Activated CD4-positive, alpha-beta memory T cell treated with anti-CD3 and anti-CD28 coated beads, Interleukin-2, amount 10 ng/mL, durations not matched to agents 7 days and 5 days (primary cell): Measurements from ENCODE around the gene KCNJ3. TPM values are rescaled to one million over a fixed set of nuclear protein-coding genes. Genes with fewer than 3 reads are reported as not detected.

ENCODE experiments used
- CTCF ChIA-PET: fragments of 350-600 bp; sonication (Branson Sonifier 250); formaldehyde crosslinking; loops from one replicate; lab custom pipeline; 2021; ENCODE audit warnings: antibody characterized with exemption, inconsistent platforms; lab: Charles Lee
- POLR2A ChIA-PET: fragments of 350-600 bp; sonication (Branson Sonifier 250); formaldehyde crosslinking; loops from one replicate; lab custom pipeline; 2021; ENCODE audit warnings: antibody characterized with exemption; lab: Charles Lee
- DNase-seq: peaks from one replicate; pipeline ENCODE4 v3.0.0-alpha.2; 2020
- H3K27ac Mint-ChIP-seq: one replicate; pipeline ENCODE4 v1.8.0; 2021; ENCODE audit warnings: mild to moderate bottlenecking, mixed read lengths
- H3K27me3 Mint-ChIP-seq: one replicate; pipeline ENCODE4 v1.8.0; 2021; ENCODE audit warnings: mixed read lengths
- H3K36me3 Mint-ChIP-seq: one replicate; pipeline ENCODE4 v1.8.0; 2021; ENCODE audit warnings: low read depth, mixed read lengths
- H3K4me1 Mint-ChIP-seq: one replicate; pipeline ENCODE4 v1.8.0; 2021; ENCODE audit warnings: mixed read lengths
- H3K4me3 Mint-ChIP-seq: one replicate; pipeline ENCODE4 v1.8.0; 2021; ENCODE audit warnings: mild to moderate bottlenecking, mixed read lengths
- H3K9me3 Mint-ChIP-seq: one replicate; pipeline ENCODE4 v1.8.0; 2021; ENCODE audit warnings: mixed read lengths
- total RNA-seq, 2 experiments: library from RNA; stranded (reverse); gene quantifications; one replicate each; pipeline ENCODE4 v1.2.3, GENCODE V29; 2021

Gene KCNJ3, protein sequence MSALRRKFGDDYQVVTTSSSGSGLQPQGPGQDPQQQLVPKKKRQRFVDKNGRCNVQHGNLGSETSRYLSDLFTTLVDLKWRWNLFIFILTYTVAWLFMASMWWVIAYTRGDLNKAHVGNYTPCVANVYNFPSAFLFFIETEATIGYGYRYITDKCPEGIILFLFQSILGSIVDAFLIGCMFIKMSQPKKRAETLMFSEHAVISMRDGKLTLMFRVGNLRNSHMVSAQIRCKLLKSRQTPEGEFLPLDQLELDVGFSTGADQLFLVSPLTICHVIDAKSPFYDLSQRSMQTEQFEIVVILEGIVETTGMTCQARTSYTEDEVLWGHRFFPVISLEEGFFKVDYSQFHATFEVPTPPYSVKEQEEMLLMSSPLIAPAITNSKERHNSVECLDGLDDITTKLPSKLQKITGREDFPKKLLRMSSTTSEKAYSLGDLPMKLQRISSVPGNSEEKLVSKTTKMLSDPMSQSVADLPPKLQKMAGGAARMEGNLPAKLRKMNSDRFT
- not detected for total RNA-seq

DNA sequence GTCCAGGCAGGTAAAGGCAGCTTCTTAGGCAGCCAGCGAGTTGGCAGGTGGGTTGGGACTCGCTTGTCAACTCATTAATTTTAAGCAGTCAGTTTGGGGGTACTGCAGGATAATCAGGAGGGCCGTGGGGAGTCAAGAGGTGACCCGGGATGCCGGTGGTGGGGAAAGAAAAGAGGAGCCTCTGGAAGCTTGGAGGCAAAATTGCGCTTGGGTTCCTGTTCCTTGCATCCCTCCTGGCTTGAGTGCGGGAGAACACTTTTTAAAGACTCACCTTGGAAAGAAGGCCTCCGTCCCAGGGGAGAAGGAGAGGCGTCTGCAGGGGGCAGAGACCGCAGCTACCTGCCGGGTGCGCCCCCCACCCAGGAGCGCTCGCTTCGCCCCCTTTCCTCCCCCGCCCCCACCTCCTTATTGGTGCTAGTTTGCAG, at the start of gene KCNJ3:
Gene KCNJ3 (plus strand): TSS at position 400 of the 425 bp plus-strand sequence. CDS start 81 bp downstream, outside the sequence.
- no peak within 1 kb of the TSS for H3K4me3 Mint-ChIP-seq
- CTCF ChIA-PET = no interaction called here
- no peak for DNase-seq
- no peak within 1 kb of the TSS for H3K27ac Mint-ChIP-seq
- H3K9me3 Mint-ChIP-seq = no peaks in the 10 kb centered on the region
- H3K4me1 Mint-ChIP-seq = no peaks in the 10 kb centered on the region
- H3K27me3 Mint-ChIP-seq = peaks cover 18% of the 10 kb centered on the region
- POLR2A ChIA-PET = no interaction called here
- no peaks in the 10 kb centered on the region for H3K36me3 Mint-ChIP-seq

DNA sequence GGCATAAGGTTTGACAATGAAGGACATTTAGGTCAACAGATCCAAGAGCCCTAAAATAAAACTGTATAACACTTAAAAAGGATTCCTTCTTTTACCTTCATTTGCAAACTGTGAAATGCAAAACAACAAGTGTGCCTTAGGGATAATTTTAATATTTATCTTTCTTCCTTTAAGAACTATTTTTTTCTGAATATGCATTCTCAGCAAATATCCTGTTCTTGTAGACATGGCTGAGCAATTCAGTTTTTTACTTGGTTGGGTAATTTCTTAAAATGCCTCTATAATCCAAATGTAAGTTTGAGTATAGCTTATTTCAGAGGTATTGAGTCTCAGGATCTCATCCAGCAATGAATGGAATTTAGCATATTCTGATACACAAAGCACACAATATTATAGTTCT, 43.0 kb upstream of the KCNJ3 start:
- Mint-ChIP-seq H3K27ac (no peak overlapping the region), H3K9me3 (no peaks in the 10 kb centered on the region), H3K27me3 (no peaks in the 10 kb centered on the region), H3K4me3 (no peak overlapping the region), H3K36me3 (no peaks in the 10 kb centered on the region), H3K4me1 (no peaks in the 10 kb centered on the region)
- ChIA-PET POLR2A (no interaction called here), CTCF (no interaction called here)
- no peak for DNase-seq

DNA sequence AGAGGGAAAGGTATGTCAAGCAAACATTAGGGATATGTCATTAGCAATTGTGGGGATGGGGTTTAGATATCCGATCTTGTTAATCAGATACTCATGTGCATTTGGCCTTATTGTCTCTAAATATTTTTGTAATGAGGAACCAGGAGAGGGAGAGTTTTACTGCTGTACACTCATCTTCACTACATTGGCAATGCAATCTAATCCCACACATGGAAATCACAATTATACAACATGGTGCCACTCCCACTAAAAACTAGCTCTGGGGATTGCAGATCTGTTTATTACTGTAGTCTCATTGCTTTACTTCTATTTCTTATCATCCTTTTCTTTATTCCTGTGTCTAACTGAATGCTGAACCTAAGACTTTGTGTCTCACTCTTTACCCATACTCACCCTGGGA, 39.6 kb upstream of the KCNJ3 start:
- no peaks in the 10 kb centered on the region for H3K36me3 Mint-ChIP-seq
- no peaks in the 10 kb centered on the region for H3K27me3 Mint-ChIP-seq
- no peak overlapping the region for H3K4me3 Mint-ChIP-seq
- no peaks in the 10 kb centered on the region for H3K4me1 Mint-ChIP-seq
- DNase-seq = no peak
- ChIA-PET CTCF (no interaction called here), POLR2A (no interaction called here)
- H3K27ac Mint-ChIP-seq = no peak overlapping the region
- H3K9me3 Mint-ChIP-seq = no peaks in the 10 kb centered on the region

DNA sequence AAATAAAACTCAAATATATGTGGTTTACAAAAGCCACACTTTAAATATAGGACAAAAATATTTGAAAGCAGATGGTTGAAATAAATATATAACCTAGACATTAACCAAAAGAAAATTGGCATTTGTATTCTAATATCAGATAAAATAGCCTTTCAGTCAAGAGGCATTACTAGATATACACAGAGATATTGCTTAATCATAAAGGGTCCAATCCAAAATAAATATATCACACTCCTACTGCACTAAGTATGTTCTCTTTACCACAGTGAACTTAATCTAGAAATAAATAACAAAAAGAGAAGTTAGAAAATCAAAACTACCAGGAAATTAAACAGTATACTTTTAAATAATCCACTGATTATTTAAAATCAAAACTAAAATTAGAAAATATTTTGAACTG, 34.2 kb upstream of the KCNJ3 start:
- ChIA-PET POLR2A (no interaction called here), CTCF (no interaction called here)
- Mint-ChIP-seq H3K9me3 (no peaks in the 10 kb centered on the region), H3K4me3 (no peak overlapping the region), H3K36me3 (no peaks in the 10 kb centered on the region), H3K27ac (no peak overlapping the region), H3K4me1 (no peaks in the 10 kb centered on the region), H3K27me3 (no peaks in the 10 kb centered on the region)
- no peak for DNase-seq

DNA sequence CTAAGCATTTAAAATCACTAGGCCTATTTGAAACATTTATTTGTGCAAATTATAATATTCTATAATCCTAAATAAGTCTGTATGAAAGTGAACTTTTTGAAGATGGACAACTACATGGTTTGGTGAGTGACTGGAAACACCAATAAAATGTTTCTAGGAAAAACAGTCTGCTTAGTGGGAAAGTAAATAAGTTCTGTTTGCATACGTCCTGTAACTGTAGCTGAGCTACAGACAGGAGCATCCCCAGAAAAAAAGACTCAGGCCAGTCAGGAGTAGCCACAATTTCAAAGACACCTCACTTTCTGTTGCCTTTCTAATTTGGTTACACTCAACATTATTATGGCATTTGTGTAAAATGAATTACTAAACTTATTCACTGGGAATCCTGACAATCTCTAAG, 28.4 kb upstream of the KCNJ3 start:
- ChIA-PET POLR2A (no interaction called here), CTCF (no interaction called here)
- H3K27ac Mint-ChIP-seq = no peak overlapping the region
- H3K4me3 Mint-ChIP-seq = no peak overlapping the region
- no peaks in the 10 kb centered on the region for H3K36me3 Mint-ChIP-seq
- H3K4me1 Mint-ChIP-seq = no peaks in the 10 kb centered on the region
- no peaks in the 10 kb centered on the region for H3K9me3 Mint-ChIP-seq
- H3K27me3 Mint-ChIP-seq = no peaks in the 10 kb centered on the region
- DNase-seq = no peak

DNA sequence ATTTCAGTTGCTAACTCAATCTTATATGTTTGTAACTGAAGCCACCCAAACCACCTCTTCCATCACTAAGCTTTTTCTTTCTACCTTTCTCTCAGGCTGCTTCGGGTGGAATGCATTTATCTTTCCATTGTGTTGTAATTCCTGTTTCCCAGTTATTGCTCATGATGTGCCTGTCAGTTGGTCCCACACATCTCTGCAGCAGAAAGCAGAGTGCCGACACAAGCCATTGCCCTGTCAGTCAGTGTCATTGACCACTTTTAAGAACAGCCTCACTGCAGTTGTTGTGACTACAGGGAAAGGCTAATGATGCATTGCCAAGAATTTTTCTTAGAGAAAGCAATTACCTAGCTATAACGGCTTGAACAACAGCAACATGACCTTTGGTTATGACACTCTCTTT, 24.8 kb upstream of the KCNJ3 start:
- CTCF ChIA-PET = no interaction called here
- POLR2A ChIA-PET = no interaction called here
- no peak for DNase-seq
- Mint-ChIP-seq H3K4me1 (no peaks in the 10 kb centered on the region), H3K36me3 (no peaks in the 10 kb centered on the region), H3K4me3 (no peak overlapping the region), H3K27me3 (no peaks in the 10 kb centered on the region), H3K9me3 (peaks cover 3% of the 10 kb centered on the region), H3K27ac (no peak overlapping the region)

DNA sequence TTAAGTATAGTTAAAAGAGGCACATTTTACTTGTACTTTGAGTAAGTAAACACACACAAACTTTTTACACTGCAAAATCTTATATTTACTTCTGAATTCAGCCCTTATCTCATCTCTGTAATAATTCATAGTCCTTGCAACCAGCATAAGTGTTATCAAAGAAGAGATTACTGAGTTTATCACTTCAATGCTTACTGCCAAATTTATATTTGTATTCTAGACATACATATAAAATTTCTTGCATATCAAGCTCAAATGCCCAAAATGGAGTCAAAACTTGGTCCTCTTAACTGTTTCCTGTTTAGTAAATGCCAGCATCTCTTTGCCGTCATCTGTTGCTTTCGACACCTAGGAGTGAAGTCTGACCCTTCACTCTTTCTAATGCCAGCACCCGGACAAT, 21.1 kb upstream of the KCNJ3 start:
- no peak for DNase-seq
- Mint-ChIP-seq H3K9me3 (peaks cover 5% of the 10 kb centered on the region), H3K4me3 (no peak overlapping the region), H3K27ac (no peak overlapping the region), H3K36me3 (no peaks in the 10 kb centered on the region), H3K4me1 (no peaks in the 10 kb centered on the region), H3K27me3 (no peaks in the 10 kb centered on the region)
- CTCF ChIA-PET = no interaction called here
- POLR2A ChIA-PET = no interaction called here

DNA sequence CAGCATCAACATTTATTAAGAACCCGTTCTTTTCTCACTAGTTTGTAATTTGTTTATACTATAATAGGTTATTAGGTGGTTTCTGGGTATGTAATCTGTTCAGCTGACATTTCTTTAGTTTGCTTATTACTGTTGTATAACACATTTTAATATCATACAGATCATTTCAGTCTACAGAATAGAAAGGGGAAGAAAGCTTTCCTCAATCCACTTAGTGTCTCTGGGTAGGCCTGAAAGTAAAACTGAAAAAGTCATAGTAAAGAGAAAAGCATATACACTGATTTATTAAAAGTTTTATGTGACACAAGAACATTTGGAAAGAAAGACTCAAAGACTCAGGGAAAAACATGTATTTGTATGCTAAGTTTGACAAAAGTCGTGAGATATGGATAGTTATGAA, 16.8 kb upstream of the KCNJ3 start:
- Mint-ChIP-seq H3K4me3 (no peak overlapping the region), H3K4me1 (no peaks in the 10 kb centered on the region), H3K9me3 (peaks cover 5% of the 10 kb centered on the region), H3K27ac (no peak overlapping the region), H3K27me3 (no peaks in the 10 kb centered on the region), H3K36me3 (no peaks in the 10 kb centered on the region)
- DNase-seq = no peak
- ChIA-PET POLR2A (no interaction called here), CTCF (no interaction called here)

DNA sequence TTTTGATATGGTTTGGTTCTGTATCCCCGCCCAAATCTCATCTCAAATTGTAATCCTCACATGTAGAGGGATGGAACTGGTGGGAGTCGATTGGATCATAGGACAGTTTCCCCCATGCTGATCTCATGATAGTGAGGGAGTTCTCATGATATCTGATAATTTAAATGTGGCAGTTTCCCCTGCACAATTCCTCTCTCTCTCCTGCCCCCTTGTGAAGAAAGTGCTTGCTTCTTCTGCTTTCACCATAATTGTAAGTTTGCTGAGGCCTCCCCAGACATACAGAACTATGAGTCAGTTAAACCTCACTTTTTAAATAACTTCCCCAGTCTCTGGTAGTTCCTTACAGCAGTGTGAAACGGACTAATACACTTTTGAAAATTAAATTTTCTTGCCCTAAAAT, 12.3 kb upstream of the KCNJ3 start:
- no peak for DNase-seq
- CTCF ChIA-PET = no interaction called here
- Mint-ChIP-seq H3K27me3 (no peaks in the 10 kb centered on the region), H3K4me3 (no peak overlapping the region), H3K9me3 (peaks cover 2% of the 10 kb centered on the region), H3K27ac (no peak overlapping the region), H3K36me3 (no peaks in the 10 kb centered on the region), H3K4me1 (no peaks in the 10 kb centered on the region)
- POLR2A ChIA-PET = no interaction called here

DNA sequence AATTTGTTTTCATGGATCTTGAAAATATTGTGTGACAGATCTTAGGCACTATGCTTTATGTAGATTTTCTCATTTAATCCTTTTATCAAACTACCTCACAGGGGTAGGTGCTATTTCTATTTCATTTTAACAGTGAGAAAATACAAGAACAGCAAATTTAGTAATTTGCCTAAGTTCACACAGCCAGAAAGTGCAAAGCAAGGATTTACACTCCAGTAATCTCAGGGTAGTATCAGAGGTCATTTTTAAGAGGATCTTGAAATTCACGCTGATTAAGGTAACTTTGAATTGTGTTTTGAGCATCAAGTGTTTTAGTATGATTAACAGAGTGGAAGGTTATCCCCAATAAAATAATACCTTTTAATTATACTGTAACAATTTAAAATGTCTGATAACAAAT, 10.1 kb upstream of the KCNJ3 start:
- H3K9me3 Mint-ChIP-seq = no peaks in the 10 kb centered on the region

DNA sequence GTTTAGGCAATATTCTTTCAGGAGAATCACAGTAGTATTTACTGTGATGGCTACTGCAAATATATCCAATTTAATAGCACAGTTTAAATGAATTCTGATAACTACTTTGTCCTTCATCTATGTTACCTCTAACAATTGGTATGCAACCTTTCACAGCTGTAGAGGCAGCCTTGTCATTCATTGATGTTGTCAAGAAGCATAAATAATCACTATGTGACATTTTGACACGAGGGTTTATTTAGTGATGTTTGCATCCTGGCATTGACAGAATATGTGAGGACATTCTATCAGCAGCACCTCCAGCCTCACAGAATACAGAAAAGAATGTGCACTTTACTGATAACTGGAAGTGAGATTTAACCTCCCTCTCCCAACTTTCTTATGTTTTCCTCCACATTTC, 9.3 kb upstream of the KCNJ3 start:
- Mint-ChIP-seq H3K36me3 (no peaks in the 10 kb centered on the region), H3K27ac (no peak overlapping the region), H3K9me3 (no peaks in the 10 kb centered on the region), H3K4me1 (no peaks in the 10 kb centered on the region), H3K27me3 (no peaks in the 10 kb centered on the region), H3K4me3 (no peak overlapping the region)
- ChIA-PET POLR2A (no interaction called here), CTCF (no interaction called here)
- no peak for DNase-seq

More for the DNA sequence above, 10.1 kb upstream of the KCNJ3 start:
- Mint-ChIP-seq H3K36me3 (no peaks in the 10 kb centered on the region), H3K27ac (no peak overlapping the region), H3K27me3 (no peaks in the 10 kb centered on the region), H3K4me3 (no peak overlapping the region), H3K4me1 (no peaks in the 10 kb centered on the region)
- ChIA-PET POLR2A (no interaction called here), CTCF (no interaction called here)
- DNase-seq = no peak

DNA sequence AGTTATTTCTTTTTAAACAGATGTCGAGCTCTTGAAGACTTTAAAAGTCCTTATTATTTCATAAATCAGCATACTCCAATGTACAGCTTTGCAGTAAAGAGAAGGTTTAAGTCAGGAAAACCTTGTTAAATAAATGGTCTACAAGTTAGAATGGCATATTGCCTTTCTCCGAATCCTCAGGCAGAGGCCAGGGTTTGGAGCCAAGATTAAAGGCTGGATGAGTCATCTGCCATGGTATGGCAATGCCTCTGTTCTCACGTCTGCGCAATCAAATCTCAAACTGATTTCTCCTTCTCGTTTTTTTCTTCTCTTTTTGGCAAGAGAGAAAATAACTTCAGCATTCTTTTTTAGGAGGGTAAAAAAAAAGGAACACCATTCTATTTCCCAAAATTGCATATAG, 5.6 kb upstream of the KCNJ3 start:
- no peak overlapping the region for H3K27ac Mint-ChIP-seq
- no peaks in the 10 kb centered on the region for H3K4me1 Mint-ChIP-seq

DNA sequence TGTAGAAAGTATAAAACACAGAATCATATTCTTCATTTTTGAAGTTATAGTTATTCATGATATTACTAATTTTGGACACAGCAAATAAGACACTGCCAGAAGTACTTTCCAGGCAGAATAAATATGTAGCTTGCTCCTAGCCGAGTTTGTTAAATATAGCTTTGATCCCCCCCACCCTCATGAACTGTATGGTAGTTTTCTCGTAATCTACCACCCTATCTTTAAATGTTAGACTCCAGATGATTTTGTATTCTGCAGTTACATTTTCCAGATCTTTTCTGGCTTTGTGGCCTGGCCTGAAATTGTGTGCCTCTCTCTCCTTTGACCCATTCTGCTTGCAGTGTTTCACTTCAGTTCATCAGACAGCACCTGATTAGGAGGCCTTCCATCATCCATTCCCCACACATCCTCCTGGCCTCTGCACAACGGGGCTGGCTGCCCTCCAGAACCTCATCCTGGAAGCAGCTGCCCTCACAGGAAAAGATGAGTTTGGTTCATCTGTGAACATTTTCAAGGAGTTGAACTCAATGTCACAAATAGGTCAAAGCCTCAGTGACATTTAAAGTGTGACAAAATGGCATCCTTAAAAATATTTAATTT, 4.7 kb upstream of the KCNJ3 start:
- POLR2A ChIA-PET = no interaction called here
- Mint-ChIP-seq H3K9me3 (no peaks in the 10 kb centered on the region), H3K4me3 (no peak overlapping the region), H3K4me1 (no peaks in the 10 kb centered on the region), H3K36me3 (no peaks in the 10 kb centered on the region), H3K27ac (no peak overlapping the region), H3K27me3 (peaks cover 9% of the 10 kb centered on the region)
- no peak for DNase-seq
- CTCF ChIA-PET = no interaction called here

More for the DNA sequence above, 5.6 kb upstream of the KCNJ3 start:
- CTCF ChIA-PET = no interaction called here
- Mint-ChIP-seq H3K4me3 (no peak overlapping the region), H3K36me3 (no peaks in the 10 kb centered on the region), H3K9me3 (no peaks in the 10 kb centered on the region), H3K27me3 (peaks cover 9% of the 10 kb centered on the region)
- DNase-seq = no peak
- POLR2A ChIA-PET = no interaction called here

DNA sequence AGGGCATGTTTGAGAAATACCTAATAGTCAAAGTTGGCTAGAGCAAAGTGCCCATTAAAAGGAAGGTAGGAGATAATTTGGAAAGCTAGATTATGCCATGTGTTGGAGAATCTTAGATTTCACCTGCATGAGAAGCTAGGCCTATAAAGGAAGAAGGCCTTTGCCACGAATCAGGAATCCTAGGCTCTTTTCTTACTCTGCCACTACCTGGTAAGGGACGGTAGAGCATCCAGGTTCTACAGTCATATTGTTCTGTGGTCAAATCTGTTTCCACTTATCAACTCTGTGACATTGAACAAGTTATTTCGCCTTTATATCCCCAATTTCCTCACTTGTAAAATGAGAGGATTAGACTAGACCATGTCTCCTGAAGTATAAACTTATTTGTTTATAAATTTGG, 3.6 kb upstream of the KCNJ3 start:
- Mint-ChIP-seq H3K4me1 (no peaks in the 10 kb centered on the region), H3K4me3 (no peak overlapping the region), H3K27me3 (peaks cover 18% of the 10 kb centered on the region), H3K36me3 (no peaks in the 10 kb centered on the region), H3K9me3 (no peaks in the 10 kb centered on the region), H3K27ac (no peak overlapping the region)
- ChIA-PET POLR2A (no interaction called here), CTCF (no interaction called here)
- no peak for DNase-seq
